OCI-LY7 (cell line): ENCODE data around the gene E2F4.
A peak's percentile ranks its signal among the peaks of the same experiment; 100 is the strongest.

Experiments
- EZH2phosphoT487 ChIP-seq: fragments of 200-600 bp; sonication (generic); IDR thresholded peaks from 2 replicates; pipeline ENCODE4 v1.6.1; 2018; ENCODE audit warnings: low read depth, borderline replicate concordance, mild to moderate bottlenecking, mixed run types, antibody characterized with exemption, low read length, moderate library complexity, mixed read lengths
- TF ChIP-seq, protein P1 (sequence below): fragments of 200-600 bp; sonication (generic); conservative IDR thresholded peaks from 2 replicates; pipeline ENCODE4 v1.5.1; 2014; ENCODE audit warnings: mild to moderate bottlenecking, antibody characterized with exemption, low read length, moderate library complexity, mixed read lengths

GRCh38 chr16:67155295-67156142 lies 36.4 kb upstream of the E2F4 start:
- TF ChIP-seq, protein P1, sequence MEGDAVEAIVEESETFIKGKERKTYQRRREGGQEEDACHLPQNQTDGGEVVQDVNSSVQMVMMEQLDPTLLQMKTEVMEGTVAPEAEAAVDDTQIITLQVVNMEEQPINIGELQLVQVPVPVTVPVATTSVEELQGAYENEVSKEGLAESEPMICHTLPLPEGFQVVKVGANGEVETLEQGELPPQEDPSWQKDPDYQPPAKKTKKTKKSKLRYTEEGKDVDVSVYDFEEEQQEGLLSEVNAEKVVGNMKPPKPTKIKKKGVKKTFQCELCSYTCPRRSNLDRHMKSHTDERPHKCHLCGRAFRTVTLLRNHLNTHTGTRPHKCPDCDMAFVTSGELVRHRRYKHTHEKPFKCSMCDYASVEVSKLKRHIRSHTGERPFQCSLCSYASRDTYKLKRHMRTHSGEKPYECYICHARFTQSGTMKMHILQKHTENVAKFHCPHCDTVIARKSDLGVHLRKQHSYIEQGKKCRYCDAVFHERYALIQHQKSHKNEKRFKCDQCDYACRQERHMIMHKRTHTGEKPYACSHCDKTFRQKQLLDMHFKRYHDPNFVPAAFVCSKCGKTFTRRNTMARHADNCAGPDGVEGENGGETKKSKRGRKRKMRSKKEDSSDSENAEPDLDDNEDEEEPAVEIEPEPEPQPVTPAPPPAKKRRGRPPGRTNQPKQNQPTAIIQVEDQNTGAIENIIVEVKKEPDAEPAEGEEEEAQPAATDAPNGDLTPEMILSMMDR, result peak; percentile 90
- no peak for TF ChIP-seq EZH2phosphoT487
